Fibroblast of skin of right quadriceps (primary cell): Measurements from ENCODE around the gene SLC6A3.

Experiments
- DNase-seq: peaks from one replicate; pipeline ENCODE4 v3.0.0-alpha.2; 2013

SLC6A3 gene

DNA sequence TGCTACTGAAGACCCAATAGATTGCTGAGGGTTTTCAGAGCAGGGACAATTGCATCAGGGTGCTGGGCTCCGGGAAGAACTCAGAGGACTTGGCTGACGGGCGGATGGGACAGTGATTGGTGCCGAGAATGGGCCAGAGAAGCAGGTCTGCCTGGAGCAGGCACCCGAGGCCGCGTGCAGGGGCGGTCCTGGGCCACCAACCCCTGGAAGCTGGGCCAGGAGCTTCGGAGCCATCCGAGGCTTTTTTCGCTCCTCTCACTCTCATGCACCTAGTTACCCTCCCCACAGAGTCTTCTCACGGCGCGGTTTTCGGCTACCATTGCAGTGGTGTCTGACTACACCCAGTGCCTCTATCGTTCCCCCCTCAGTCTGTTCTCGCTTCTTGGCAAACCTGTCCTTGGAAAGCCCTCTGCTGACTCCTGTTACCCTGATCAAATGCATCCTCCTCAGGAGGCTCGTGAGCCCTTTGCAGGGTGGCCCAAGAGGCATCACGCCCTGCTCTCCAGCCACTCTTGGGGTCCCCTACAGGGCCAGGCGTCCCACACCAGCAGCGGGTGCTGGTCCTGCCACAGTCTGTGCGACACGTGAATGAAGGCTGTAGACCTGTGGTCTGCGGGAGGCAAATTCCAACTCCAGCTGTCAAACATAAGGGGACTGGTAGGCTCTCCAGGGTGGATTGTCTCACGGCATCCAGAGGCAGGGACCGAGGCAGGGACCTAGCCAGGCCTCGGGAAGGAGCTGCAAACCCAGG, 99.2 kb downstream of the SLC6A3 start:
- no peak for DNase-seq

- DNase-seq, result peak; percentile 84
These were observed 100.0 kb downstream of the SLC6A3 start, which contains the start of gene CLPTM1L for GRCh38 chr5:1344975-1345838. Gene CLPTM1L, minus strand, starts transcription at chr5:1345099. Its CDS starts 258 bp downstream, at chr5:1344841.

GRCh38 chr5:1343931-1344901, 101.0 kb downstream of the SLC6A3 start:
- no peak for DNase-seq

- no peak for DNase-seq
These were observed 101.9 kb downstream of the SLC6A3 start for GRCh38 chr5:1343315-1343751.
